PC-3 (cell line): ENCODE measurements around the gene TBC1D16.

Experiments
- EZH2phosphoT487 ChIP-seq: fragments of 300-600 bp; sonication (generic); IDR thresholded peaks from 2 replicates; pipeline ENCODE4 v1.6.1; 2018; ENCODE audit warnings: mild to moderate bottlenecking, antibody characterized with exemption, low read length, borderline replicate concordance
- TF ChIP-seq, protein P1 (sequence below): fragments of 300-600 bp; sonication (generic); conservative IDR thresholded peaks from 2 replicates; pipeline ENCODE4 v1.5.1; 2017; ENCODE audit warnings: antibody characterized with exemption, low read depth, mild to moderate bottlenecking, low read length

DNA sequence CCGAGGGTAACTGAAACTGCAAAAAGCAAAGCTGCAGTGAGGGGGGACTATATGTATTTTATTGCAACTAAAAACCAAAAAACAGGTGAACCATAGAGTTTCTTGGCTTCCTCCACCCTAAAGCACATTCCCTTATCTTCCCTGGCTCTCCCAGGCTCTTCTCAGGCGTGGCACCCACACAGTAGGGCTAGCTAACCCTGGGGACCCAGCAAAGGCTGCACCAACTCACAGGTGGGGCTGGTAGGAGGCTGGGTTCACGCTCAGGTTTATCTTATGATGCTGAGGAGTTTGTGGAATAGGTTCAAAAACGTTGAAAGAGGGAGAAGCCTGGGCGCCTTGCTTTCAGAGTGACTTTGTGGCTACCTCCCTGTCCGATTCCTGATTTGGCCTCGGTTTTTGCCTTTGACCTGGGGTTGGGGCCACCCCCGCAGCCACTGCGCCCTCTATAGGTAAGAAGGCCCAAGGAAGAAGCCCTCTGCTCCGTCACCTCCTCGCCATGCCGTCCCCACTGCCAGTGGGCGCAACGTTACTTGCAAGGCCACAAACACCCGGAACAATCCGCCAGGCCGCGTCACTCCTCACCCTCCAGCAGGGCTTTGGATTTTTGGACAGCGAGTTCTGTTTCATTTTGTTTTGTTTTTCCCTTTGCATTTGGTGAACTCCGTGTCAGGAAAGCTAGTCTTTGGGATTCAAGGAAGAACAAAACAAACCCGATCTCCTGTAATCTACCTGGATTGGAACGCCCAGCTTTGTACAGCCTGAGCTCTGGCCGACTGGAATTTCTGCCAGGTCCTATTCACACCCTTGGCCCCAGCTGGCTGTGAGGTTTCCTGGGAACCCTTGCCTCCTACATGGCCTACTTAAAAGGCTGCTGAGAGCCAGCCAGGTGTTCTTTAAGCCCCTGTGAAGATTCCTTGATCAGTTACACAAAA is 60.8 kb downstream of the TBC1D16 start:
- no peak for TF ChIP-seq EZH2phosphoT487
- TF ChIP-seq, protein P1, sequence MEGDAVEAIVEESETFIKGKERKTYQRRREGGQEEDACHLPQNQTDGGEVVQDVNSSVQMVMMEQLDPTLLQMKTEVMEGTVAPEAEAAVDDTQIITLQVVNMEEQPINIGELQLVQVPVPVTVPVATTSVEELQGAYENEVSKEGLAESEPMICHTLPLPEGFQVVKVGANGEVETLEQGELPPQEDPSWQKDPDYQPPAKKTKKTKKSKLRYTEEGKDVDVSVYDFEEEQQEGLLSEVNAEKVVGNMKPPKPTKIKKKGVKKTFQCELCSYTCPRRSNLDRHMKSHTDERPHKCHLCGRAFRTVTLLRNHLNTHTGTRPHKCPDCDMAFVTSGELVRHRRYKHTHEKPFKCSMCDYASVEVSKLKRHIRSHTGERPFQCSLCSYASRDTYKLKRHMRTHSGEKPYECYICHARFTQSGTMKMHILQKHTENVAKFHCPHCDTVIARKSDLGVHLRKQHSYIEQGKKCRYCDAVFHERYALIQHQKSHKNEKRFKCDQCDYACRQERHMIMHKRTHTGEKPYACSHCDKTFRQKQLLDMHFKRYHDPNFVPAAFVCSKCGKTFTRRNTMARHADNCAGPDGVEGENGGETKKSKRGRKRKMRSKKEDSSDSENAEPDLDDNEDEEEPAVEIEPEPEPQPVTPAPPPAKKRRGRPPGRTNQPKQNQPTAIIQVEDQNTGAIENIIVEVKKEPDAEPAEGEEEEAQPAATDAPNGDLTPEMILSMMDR = peak; percentile 65
